ENCODE data around the gene MROH2A. TPM values are rescaled to one million over a fixed set of nuclear protein-coding genes. Genes with fewer than 3 reads are reported as not detected.
A peak's percentile ranks its signal among the peaks of the same experiment; 100 is the strongest.

The MROH2A gene
- total and polyA plus RNA-seq, 2 donors: 0.39 to 0.71 TPM

- Histone ChIP-seq H3K27ac (ENCODE audit: low read depth in 1 of 2, low read length in 1 of 2) (no peak overlapping the region), H3K4me1 (ENCODE audit: control insufficient read depth in 2 of 2, insufficient read depth in 2 of 2, low read length in 2 of 2) (peaks cover 17 to 20% of the 10 kb centered on the region in 2 donors), H3K36me3 (ENCODE audit: control insufficient read depth in 2 of 2, insufficient read depth in 2 of 2, low read length in 1 of 2) (peaks cover 46 to 60% of the 10 kb centered on the region in 2 donors), H3K4me3 (ENCODE audit: low read length in 2 of 2) (no peak overlapping the region), H3K27me3 (ENCODE audit: control insufficient read depth in 2 of 2, insufficient read depth in 1 of 2, low read length in 1 of 2) (no peaks in the 10 kb centered on the region), H3K9me3 (ENCODE audit: control insufficient read depth in 2 of 2, insufficient read depth in 1 of 2, low read length in 1 of 2) (peaks cover 1 to 5% of the 10 kb centered on the region in 2 donors)
- WGBS: 99% methylated on average over 6 of the region's 6 CpGs
- DNase-seq (ENCODE audit: low read depth in 6 of 9, low spot score in 9 of 9): no peak
These were observed 73.0 kb downstream of the MROH2A start for GRCh38 chr2:233851169-233851568.

GRCh38 chr2:233852056-233852455, 73.9 kb downstream of the MROH2A start:
- no peaks in the 10 kb centered on the region for H3K27me3 ChIP-seq (ENCODE audit: control insufficient read depth in 2 of 2, insufficient read depth in 1 of 2, low read length in 1 of 2)
- peaks cover 17 to 20% of the 10 kb centered on the region in 2 donors for H3K4me1 ChIP-seq (ENCODE audit: control insufficient read depth in 2 of 2, insufficient read depth in 2 of 2, low read length in 2 of 2)
- no peak for DNase-seq (ENCODE audit: low read depth in 6 of 9, low spot score in 9 of 9)
- 90% methylated on average over 3 of the region's 3 CpGs for WGBS
- no peak overlapping the region for H3K4me3 ChIP-seq (ENCODE audit: low read length in 2 of 2)
- no peak overlapping the region for H3K27ac ChIP-seq (ENCODE audit: low read depth in 1 of 2, low read length in 1 of 2)
- H3K9me3 ChIP-seq (ENCODE audit: control insufficient read depth in 2 of 2, insufficient read depth in 1 of 2, low read length in 1 of 2): peaks cover 1 to 5% of the 10 kb centered on the region in 2 donors
- peaks cover 37 to 52% of the 10 kb centered on the region in 2 donors for H3K36me3 ChIP-seq (ENCODE audit: control insufficient read depth in 2 of 2, insufficient read depth in 2 of 2, low read length in 1 of 2)

GRCh38 chr2:233853353-233853752, 75.2 kb downstream of the MROH2A start:
- no peak for DNase-seq (ENCODE audit: low read depth in 6 of 9, low spot score in 9 of 9)
- Histone ChIP-seq H3K27me3 (ENCODE audit: control insufficient read depth in 2 of 2, insufficient read depth in 1 of 2, low read length in 1 of 2) (no peaks in the 10 kb centered on the region), H3K4me3 (ENCODE audit: low read length in 2 of 2) (peak overlapping the region; percentile 81 to 88), H3K9me3 (ENCODE audit: control insufficient read depth in 2 of 2, insufficient read depth in 1 of 2, low read length in 1 of 2) (peaks cover 1 to 4% of the 10 kb centered on the region in 2 donors), H3K4me1 (ENCODE audit: control insufficient read depth in 2 of 2, insufficient read depth in 2 of 2, low read length in 2 of 2) (peaks cover 17 to 20% of the 10 kb centered on the region in 2 donors), H3K27ac (ENCODE audit: low read depth in 1 of 2, low read length in 1 of 2) (no peak overlapping the region), H3K36me3 (ENCODE audit: control insufficient read depth in 2 of 2, insufficient read depth in 2 of 2, low read length in 1 of 2) (peaks cover 24 to 39% of the 10 kb centered on the region in 2 donors)
- 74% methylated on average over 8 of the region's 8 CpGs for WGBS

GRCh38 chr2:233853883-233854240, 75.7 kb downstream of the MROH2A start:
- DNase-seq (ENCODE audit: low read depth in 6 of 9, low spot score in 9 of 9): no peak
- H3K27ac ChIP-seq (ENCODE audit: low read depth in 1 of 2, low read length in 1 of 2): peak overlapping the region in 1 of 2 donors; percentile 55
- no peaks in the 10 kb centered on the region for H3K27me3 ChIP-seq (ENCODE audit: control insufficient read depth in 2 of 2, insufficient read depth in 1 of 2, low read length in 1 of 2)
- 2% methylated on average over 25 of the region's 25 CpGs for WGBS
- peaks cover 19 to 34% of the 10 kb centered on the region in 2 donors for H3K36me3 ChIP-seq (ENCODE audit: control insufficient read depth in 2 of 2, insufficient read depth in 2 of 2, low read length in 1 of 2)
- peaks cover 17 to 20% of the 10 kb centered on the region in 2 donors for H3K4me1 ChIP-seq (ENCODE audit: control insufficient read depth in 2 of 2, insufficient read depth in 2 of 2, low read length in 2 of 2)
- H3K4me3 ChIP-seq (ENCODE audit: low read length in 2 of 2): peak overlapping the region; percentile 81 to 88
- H3K9me3 ChIP-seq (ENCODE audit: control insufficient read depth in 2 of 2, insufficient read depth in 1 of 2, low read length in 1 of 2): no peaks in the 10 kb centered on the region

- peak; percentile 85 to 97 (median 91) for DNase-seq (ENCODE audit: low read depth in 6 of 9, low spot score in 9 of 9)
- no peaks in the 10 kb centered on the region for H3K9me3 ChIP-seq (ENCODE audit: control insufficient read depth in 2 of 2, insufficient read depth in 1 of 2, low read length in 1 of 2)
- under 1% methylated on average over 60 of the region's 60 CpGs for WGBS
- H3K27ac ChIP-seq (ENCODE audit: low read depth in 1 of 2, low read length in 1 of 2): peak within 1 kb of the TSS; percentile 62 to 69
- H3K4me3 ChIP-seq (ENCODE audit: low read length in 2 of 2): peak within 1 kb of the TSS; percentile 81 to 88
- H3K4me1 ChIP-seq (ENCODE audit: control insufficient read depth in 2 of 2, insufficient read depth in 2 of 2, low read length in 2 of 2): peaks cover 17 to 20% of the 10 kb centered on the region in 2 donors
- H3K36me3 ChIP-seq (ENCODE audit: control insufficient read depth in 2 of 2, insufficient read depth in 2 of 2, low read length in 1 of 2): peaks cover 14 to 28% of the 10 kb centered on the region in 2 donors
- no peaks in the 10 kb centered on the region for H3K27me3 ChIP-seq (ENCODE audit: control insufficient read depth in 2 of 2, insufficient read depth in 1 of 2, low read length in 1 of 2)
These were observed 76.3 kb downstream of the MROH2A start, which contains the start of gene HJURP for GRCh38 chr2:233854241-233854981. TSS of gene HJURP (minus strand) at chr2:233854535. CDS start at chr2:233854500, 35 bp downstream.

- H3K27ac ChIP-seq (ENCODE audit: low read depth in 1 of 2, low read length in 1 of 2): no peak overlapping the region
- WGBS: 95% methylated on average over 5 of the region's 5 CpGs
- H3K27me3 ChIP-seq (ENCODE audit: control insufficient read depth in 2 of 2, insufficient read depth in 1 of 2, low read length in 1 of 2): no peaks in the 10 kb centered on the region
- no peak for DNase-seq (ENCODE audit: low read depth in 6 of 9, low spot score in 9 of 9)
- no peak overlapping the region for H3K4me3 ChIP-seq (ENCODE audit: low read length in 2 of 2)
- H3K9me3 ChIP-seq (ENCODE audit: control insufficient read depth in 2 of 2, insufficient read depth in 1 of 2, low read length in 1 of 2): no peaks in the 10 kb centered on the region
- peaks cover 17 to 20% of the 10 kb centered on the region in 2 donors for H3K4me1 ChIP-seq (ENCODE audit: control insufficient read depth in 2 of 2, insufficient read depth in 2 of 2, low read length in 2 of 2)
- H3K36me3 ChIP-seq (ENCODE audit: control insufficient read depth in 2 of 2, insufficient read depth in 2 of 2, low read length in 1 of 2): peaks cover 4 to 20% of the 10 kb centered on the region in 2 donors
These were observed 77.2 kb downstream of the MROH2A start for GRCh38 chr2:233855345-233855744.

GRCh38 chr2:233856184-233856583, 78.1 kb downstream of the MROH2A start:
- Histone ChIP-seq H3K27ac (ENCODE audit: low read depth in 1 of 2, low read length in 1 of 2) (no peak overlapping the region), H3K4me1 (ENCODE audit: control insufficient read depth in 2 of 2, insufficient read depth in 2 of 2, low read length in 2 of 2) (peaks cover 17% of the 10 kb centered on the region in 2 donors), H3K36me3 (ENCODE audit: control insufficient read depth in 2 of 2, insufficient read depth in 2 of 2, low read length in 1 of 2) (peaks cover 0 to 11% of the 10 kb centered on the region in 2 donors), H3K9me3 (ENCODE audit: control insufficient read depth in 2 of 2, insufficient read depth in 1 of 2, low read length in 1 of 2) (no peaks in the 10 kb centered on the region), H3K4me3 (ENCODE audit: low read length in 2 of 2) (no peak overlapping the region), H3K27me3 (ENCODE audit: control insufficient read depth in 2 of 2, insufficient read depth in 1 of 2, low read length in 1 of 2) (no peaks in the 10 kb centered on the region)
- 98% methylated on average over 5 of the region's 5 CpGs for WGBS
- no peak for DNase-seq (ENCODE audit: low read depth in 6 of 9, low spot score in 9 of 9)

GRCh38 chr2:233857511-233858141, 79.5 kb downstream of the MROH2A start:
- H3K27ac ChIP-seq (ENCODE audit: low read depth in 1 of 2, low read length in 1 of 2): no peak overlapping the region
- no peaks in the 10 kb centered on the region for H3K9me3 ChIP-seq (ENCODE audit: control insufficient read depth in 2 of 2, insufficient read depth in 1 of 2, low read length in 1 of 2)
- peaks cover 0 to 3% of the 10 kb centered on the region in 2 donors for H3K36me3 ChIP-seq (ENCODE audit: control insufficient read depth in 2 of 2, insufficient read depth in 2 of 2, low read length in 1 of 2)
- DNase-seq (ENCODE audit: low read depth in 6 of 9, low spot score in 9 of 9): peak in 5 of 9 donors; percentile 15 to 47 (median 29)
- H3K4me3 ChIP-seq (ENCODE audit: low read length in 2 of 2): no peak overlapping the region
- H3K27me3 ChIP-seq (ENCODE audit: control insufficient read depth in 2 of 2, insufficient read depth in 1 of 2, low read length in 1 of 2): no peaks in the 10 kb centered on the region
- 24% methylated on average over 9 of the region's 9 CpGs for WGBS
- peaks cover 9 to 10% of the 10 kb centered on the region in 2 donors for H3K4me1 ChIP-seq (ENCODE audit: control insufficient read depth in 2 of 2, insufficient read depth in 2 of 2, low read length in 2 of 2)

- Histone ChIP-seq H3K9me3 (ENCODE audit: control insufficient read depth in 2 of 2, insufficient read depth in 1 of 2, low read length in 1 of 2) (no peaks in the 10 kb centered on the region), H3K4me1 (ENCODE audit: control insufficient read depth in 2 of 2, insufficient read depth in 2 of 2, low read length in 2 of 2) (peaks cover 6% of the 10 kb centered on the region in 2 donors), H3K27ac (ENCODE audit: low read depth in 1 of 2, low read length in 1 of 2) (no peak overlapping the region), H3K4me3 (ENCODE audit: low read length in 2 of 2) (no peak overlapping the region), H3K36me3 (ENCODE audit: control insufficient read depth in 2 of 2, insufficient read depth in 2 of 2, low read length in 1 of 2) (no peaks in the 10 kb centered on the region), H3K27me3 (ENCODE audit: control insufficient read depth in 2 of 2, insufficient read depth in 1 of 2, low read length in 1 of 2) (no peaks in the 10 kb centered on the region)
- WGBS: 88% methylated on average over 4 of the region's 4 CpGs
- no peak for DNase-seq (ENCODE audit: low read depth in 6 of 9, low spot score in 9 of 9)
These were observed 80.2 kb downstream of the MROH2A start for GRCh38 chr2:233858331-233858730.
